Fibroblast of the aortic adventitia (primary cell): ENCODE results near the gene FGF11. TPM values are rescaled to one million over a fixed set of nuclear protein-coding genes. Genes with fewer than 3 reads are reported as not detected.
"Not testable (repeated sequence)": the region's sequence is repeated elsewhere in the genome, so short reads cannot be mapped to it uniquely, and the experiment has no call there.

ENCODE experiments used
- DNase-seq: peaks from one replicate; pipeline ENCODE4 v3.0.0-alpha.2; 2010; ENCODE audit warnings: low read depth
- H3K4me3 ChIP-seq: 2 replicates; pipeline ENCODE4 v1.5.1; 2011; ENCODE audit warnings: low read depth, mild to moderate bottlenecking, control low read depth, low read length, moderate library complexity
- total RNA-seq: library from RNA; depleted of rRNA; stranded (reverse); fragments of >200 nt; gene quantifications from 2 replicates; pipeline ENCODE4 v1.2.3, GENCODE V29; 2012; ENCODE audit warnings: low replicate concordance
- TF ChIP-seq, protein P1 (sequence below): IDR thresholded peaks from 2 replicates; pipeline ENCODE4 v1.5.1; 2011; ENCODE audit warnings: mild to moderate bottlenecking, low read length, control low read depth, inconsistent platforms; ENCODE audit not compliant: insufficient read depth

Gene FGF11
- total RNA-seq, 1 donor = 0.36 TPM

DNA sequence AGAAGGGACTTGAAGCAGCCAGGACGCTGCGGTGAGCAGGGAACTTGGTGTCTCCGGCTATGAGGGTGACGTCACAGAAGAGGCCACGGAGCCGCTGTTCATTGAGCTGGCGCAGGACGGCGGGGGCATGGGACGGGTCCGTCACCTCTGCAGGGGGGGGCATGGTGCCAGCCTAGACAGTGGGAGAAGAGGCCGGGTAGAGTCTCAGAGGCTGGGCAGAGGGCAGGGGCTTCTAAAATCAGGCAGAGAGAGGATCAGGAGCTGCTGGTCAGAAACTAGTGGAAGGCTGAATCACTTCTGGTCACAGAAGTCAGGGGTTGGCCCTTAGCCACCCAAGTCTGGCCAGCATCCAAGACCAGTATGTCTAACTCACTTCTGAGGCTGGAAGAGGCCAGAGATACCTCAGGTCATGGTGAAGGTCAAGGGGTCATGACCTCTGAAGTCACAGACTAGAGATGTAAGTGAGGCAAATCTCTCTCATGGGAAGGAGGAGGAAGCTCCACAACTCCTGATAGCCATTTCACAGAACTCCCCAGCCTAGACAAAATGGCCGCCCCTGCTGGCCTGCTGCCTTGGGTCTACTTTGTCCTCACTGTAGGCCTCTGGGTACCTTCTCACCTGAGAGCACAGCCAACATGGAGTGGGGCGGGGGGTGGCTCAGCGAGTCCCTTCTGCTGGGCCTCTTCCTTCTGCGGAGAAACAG is 27.5 kb downstream of the FGF11 start:
- peak; percentile 71 for DNase-seq
- TF ChIP-seq, protein P1, sequence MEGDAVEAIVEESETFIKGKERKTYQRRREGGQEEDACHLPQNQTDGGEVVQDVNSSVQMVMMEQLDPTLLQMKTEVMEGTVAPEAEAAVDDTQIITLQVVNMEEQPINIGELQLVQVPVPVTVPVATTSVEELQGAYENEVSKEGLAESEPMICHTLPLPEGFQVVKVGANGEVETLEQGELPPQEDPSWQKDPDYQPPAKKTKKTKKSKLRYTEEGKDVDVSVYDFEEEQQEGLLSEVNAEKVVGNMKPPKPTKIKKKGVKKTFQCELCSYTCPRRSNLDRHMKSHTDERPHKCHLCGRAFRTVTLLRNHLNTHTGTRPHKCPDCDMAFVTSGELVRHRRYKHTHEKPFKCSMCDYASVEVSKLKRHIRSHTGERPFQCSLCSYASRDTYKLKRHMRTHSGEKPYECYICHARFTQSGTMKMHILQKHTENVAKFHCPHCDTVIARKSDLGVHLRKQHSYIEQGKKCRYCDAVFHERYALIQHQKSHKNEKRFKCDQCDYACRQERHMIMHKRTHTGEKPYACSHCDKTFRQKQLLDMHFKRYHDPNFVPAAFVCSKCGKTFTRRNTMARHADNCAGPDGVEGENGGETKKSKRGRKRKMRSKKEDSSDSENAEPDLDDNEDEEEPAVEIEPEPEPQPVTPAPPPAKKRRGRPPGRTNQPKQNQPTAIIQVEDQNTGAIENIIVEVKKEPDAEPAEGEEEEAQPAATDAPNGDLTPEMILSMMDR = no peak

DNA sequence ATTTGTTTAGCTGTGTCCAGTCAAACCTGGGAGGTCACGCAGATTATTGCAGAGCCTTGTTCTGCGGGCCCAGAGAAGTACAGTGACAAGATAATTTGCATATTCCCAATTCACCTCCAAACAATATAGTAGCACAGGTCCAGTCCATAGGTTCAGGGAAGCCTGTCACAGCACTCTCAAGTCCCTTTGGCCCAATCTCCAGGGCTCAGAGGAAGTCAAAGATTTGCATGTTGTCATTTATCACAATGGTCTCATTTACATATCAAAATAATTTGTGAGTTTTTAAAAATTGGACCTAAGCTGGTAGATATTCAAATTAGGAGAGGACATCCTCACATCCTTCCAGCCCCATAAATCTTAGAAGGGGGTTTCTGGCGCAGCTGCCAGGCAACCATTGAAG is 28.2 kb downstream of the FGF11 start:
- TF ChIP-seq, protein P1 = no peak
- H3K4me3 ChIP-seq = no peak overlapping the region
- DNase-seq = no peak

More for the DNA sequence above, 27.5 kb downstream of the FGF11 start:
- H3K4me3 ChIP-seq = no peak overlapping the region

DNA sequence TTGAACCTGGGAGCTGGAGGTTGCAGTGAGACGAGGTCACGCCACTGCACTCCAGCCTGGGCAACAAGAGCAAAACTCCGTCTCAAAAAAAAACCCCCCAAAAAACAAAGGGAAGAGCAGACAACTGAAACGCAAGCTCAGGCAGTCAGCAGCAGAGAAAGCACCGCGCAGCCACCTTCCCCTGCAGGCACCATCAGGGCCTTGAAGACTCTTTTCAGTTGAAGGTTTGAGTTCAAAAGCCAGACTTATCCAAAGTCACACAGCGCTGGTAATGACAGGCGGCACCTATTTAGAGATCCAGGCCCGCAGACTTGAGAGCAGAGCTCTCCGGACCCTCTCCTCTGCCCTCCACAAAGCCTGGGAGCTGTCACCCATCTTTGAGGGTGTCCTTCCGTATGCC is 29.0 kb downstream of the FGF11 start:
- TF ChIP-seq, protein P1 = no peak
- no peak for DNase-seq
- no peak overlapping the region for H3K4me3 ChIP-seq

DNA sequence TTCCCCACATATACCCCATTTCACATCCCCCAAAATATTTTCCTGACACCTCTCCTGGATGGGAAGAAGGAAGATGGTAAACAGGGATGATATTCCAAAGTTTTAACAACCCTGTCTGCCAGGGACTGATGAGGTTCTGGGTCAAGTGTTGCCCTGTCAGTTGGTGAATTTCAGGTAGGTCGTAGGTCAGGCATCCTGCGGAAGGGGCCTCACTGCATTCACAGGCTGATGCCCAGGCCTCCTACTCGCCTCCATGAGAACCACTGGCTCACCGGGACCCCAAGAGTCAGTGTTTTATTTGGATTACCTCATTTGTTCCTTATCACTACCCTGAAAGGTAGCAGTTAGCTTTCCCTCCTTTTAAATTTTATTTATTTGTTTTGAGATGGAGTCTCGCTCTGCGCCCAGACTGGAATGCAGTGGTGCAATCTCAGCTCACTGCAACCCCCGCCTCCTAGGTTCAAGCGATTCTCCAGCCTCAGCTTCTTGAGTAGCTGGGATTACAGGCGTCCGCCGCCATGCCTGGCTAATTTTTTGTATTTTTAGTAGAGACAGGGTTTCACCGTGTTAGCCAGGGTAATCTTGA is 29.6 kb downstream of the FGF11 start:
- TF ChIP-seq, protein P1 = no peak
- no peak overlapping the region for H3K4me3 ChIP-seq
- DNase-seq = no peak

DNA sequence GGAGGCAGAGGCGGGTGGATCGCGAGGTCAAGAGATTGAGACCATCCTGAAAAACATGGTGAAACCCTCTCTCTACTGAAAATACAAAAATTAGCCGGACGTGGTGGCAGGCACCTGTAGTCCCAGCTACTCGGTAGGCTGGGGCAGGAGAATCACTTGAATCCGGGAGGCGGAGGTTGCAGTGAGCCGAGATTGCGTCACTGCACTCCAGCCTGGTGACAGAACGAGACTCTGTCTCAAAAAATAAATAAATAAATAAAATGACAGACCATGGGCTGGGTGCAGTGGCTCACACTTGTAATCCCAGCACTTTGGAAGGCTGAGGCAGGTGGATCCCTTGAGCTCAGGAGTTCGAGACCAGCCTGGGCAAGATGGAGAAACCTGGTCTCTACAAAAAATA is 30.5 kb downstream of the FGF11 start:
- DNase-seq, H3K4me3 ChIP-seq: not testable (repeated sequence)

DNA sequence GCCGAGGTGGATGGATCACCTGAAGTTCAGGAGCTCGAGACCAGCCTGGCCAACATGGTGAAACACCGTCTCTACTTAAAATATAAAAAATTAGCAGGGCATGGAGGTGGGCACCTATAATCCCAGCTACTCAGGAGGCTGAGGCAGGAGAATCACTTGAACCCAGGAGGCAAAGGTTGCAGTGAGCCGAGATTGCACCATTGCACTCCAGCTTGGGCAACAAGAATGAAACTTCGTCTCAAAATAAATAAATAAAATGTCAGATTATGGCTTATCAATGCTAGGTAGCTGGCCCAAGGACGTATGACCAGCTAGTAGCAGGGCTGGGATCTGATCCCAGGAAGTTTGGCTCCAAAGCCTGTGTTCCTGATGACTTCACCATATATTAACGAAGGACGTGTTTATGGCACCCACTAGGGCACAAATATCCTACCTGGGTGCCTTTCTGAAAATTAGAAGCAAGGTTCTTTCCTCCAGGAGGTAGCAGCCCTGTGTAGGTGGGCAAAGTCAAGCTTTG is 31.2 kb downstream of the FGF11 start:
- DNase-seq, H3K4me3 ChIP-seq: not testable (repeated sequence)

DNA sequence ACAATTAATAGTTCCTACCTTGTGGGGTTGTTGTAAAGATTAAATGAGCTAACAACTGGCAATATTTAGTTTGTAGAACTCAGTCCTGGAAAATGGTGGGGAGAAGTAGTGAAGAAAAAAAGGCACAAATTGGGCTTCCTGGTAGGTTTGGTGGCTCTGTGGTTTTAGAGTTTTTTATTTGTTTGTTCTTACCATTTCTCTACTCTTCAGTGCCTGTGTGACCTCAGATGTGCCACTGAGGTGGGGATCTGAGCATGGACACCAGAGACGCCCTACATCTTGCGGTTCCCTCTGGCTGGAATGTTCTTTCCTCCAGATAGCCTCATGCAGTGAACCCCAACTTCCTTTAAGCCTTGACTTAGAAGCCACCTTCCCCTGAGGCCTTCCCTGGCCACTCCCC is 32.4 kb downstream of the FGF11 start:
- DNase-seq = no peak
- TF ChIP-seq, protein P1 = no peak
- H3K4me3 ChIP-seq = no peak overlapping the region

DNA sequence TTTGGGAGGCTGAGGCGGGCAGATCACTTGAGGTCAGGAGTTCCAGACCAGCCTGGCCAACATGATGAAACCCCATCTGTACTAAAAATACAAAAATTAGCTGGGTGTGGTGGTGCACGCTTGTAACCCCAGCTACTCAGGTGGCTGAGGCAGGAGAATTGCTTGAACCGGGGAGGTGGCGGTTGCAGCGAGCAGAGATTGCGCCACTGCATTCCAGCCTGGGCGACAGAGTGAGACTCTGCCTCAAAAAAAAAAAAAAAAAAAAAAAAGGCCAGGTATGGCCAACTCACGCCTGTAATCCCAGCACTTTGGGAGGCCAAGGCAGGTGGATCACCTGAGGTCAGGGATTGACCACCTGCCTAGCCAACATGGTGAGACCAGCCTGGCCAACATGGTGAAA is 35.5 kb downstream of the FGF11 start:
- not testable (repeated sequence) for H3K4me3 ChIP-seq, DNase-seq
